ENCODE data around the gene ATP6V0D1.

- TF ChIP-seq CTCF (IDR thresholded peaks at IDR 0.05; ENCODE audit: low read length) (no peak), EZH2phosphoT487 (IDR thresholded peaks at IDR 0.05; ENCODE audit: low read length) (no peak)
Measured at GRCh38 chr16:67482233-67482924, 1.4 kb upstream of the ATP6V0D1 start.
